Endometrium (tissue), 2 donors: ENCODE measurements around the gene ZNF419.

ENCODE experiments used
- FAIRE-seq: peaks from 2 replicates; lab custom pipeline; 2012; peaks lifted over from hg19 to GRCh38; lab: Jason Lieb, UNC
- donor health status: control.
- donor health status: control.

Gene ZNF419

DNA sequence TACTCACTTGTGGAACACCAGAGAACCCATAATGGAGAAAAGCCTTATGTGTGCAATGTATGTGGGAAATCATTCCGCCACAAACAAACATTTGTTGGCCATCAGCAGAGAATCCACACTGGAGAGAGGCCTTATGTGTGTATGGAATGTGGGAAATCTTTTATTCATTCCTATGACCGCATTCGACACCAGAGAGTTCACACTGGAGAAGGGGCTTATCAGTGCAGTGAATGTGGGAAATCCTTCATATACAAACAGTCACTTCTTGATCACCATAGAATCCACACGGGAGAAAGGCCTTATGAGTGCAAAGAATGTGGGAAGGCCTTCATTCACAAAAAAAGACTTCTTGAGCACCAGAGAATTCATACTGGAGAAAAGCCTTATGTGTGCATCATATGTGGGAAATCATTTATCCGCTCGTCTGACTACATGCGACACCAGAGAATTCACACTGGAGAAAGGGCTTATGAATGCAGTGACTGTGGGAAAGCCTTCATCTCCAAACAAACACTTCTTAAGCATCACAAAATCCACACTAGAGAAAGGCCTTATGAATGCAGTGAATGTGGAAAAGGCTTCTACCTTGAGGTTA is 50.5 kb downstream of the ZNF419 start:
- no peak for FAIRE-seq
